Activated CD8-positive, alpha-beta memory T cell treated with anti-CD3 and anti-CD28 coated beads, Interleukin-2, amount 50 U/mL, for 48 hours (primary cell): ENCODE measurements around the gene VPS13C.

ENCODE experiments used
- DNase-seq: peaks from one replicate; pipeline ENCODE4 v3.0.0-alpha.2; 2020

The VPS13C gene

GRCh38 chr15:61929452-61929851 lies 130.8 kb downstream of the VPS13C start:
- DNase-seq: no peak

GRCh38 chr15:61923173-61923572 lies 137.1 kb downstream of the VPS13C start:
- no peak for DNase-seq

DNA sequence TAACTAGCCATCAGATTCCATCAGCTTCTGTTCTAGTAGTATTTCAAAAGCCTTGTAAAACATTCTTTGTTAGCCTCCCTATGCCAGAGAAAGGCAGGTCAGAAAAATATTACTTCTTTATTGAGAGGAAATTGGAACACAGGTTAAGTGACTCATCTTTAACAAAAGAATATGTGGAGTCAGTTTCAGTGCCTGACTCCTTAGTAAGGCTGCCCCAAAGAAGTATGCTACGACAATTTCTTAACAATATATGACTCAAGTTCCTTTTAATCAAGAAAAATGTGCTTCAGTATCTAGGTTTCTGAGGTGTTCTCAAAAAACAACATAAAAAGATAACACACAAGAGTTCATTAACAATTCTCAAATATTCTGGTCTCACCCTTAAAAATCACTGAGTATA lies 139.2 kb downstream of the VPS13C start:
- DNase-seq: no peak

- DNase-seq: no peak
Measured at GRCh38 chr15:61917457-61917856, 142.8 kb downstream of the VPS13C start.

DNA sequence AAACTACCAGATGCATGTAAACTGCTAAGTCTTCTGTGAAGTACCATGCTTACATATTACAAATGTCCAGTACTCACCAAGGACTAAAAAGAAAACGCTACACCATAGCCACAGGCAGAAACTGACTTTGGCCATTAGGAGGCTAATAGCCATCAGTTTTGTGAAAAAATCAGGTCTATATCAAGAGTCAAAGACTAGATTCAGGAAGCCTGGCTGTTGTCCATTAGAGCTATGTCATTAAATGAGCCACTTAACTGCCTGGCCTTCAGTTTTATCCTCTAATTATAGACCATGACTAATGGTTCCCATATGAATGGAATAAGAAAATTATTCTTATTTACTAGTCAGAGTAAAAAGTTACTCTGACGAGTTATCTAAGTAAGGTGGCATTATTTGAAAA lies 144.1 kb downstream of the VPS13C start:
- no peak for DNase-seq

DNA sequence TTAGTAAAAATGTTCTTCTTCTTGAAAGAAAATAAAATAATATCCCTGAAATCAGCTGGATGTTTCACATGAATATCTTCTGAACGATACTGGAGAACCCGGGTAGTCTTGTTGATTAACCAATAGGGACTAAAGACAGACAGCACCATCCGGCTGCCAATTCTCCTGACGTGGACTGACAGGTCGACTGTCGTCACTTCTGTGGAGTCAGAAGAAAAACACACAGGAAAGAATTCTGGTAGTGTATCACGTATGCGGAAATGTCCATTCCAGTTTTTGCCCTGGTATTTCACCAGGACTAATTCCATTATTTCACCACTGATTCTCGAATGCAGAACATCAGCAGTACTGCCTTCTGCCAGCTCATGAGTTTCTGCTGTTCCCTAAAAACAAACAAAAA lies 144.6 kb downstream of the VPS13C start:
- no peak for DNase-seq

GRCh38 chr15:61910839-61911369 lies 149.3 kb downstream of the VPS13C start:
- no peak for DNase-seq

DNA sequence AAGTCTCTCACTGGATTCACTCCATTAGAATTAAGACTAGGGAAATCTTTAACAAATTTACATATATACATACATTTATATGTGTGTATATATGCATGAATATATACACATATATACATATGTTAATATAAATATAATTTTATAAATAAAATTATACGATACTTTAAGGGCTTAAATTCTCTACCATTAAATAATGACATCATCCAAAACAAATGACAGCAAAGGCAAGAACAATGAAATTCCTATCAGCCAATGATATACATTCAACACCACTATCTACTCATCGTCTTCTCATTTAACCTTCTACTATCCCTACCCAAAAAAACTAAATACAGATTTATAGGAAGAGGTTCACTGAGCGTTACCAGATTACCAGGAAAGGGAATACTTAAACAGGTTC lies 152.0 kb downstream of the VPS13C start:
- DNase-seq: no peak

DNA sequence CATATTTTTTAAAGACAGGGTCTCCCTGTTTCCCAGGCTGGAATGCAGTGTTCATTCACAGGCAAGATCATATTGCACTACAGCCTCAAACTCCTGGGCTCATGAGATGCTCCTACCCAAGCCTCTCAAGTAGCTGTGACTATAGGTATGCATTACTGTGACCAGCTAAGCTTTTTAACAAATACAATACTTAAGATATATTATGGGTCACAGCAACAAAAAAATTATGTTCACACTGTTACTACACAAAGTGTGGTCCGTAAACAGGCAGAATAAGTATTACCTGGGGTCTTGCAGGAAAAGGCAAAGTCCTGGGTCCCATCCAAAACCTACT lies 152.5 kb downstream of the VPS13C start:
- DNase-seq: no peak

DNA sequence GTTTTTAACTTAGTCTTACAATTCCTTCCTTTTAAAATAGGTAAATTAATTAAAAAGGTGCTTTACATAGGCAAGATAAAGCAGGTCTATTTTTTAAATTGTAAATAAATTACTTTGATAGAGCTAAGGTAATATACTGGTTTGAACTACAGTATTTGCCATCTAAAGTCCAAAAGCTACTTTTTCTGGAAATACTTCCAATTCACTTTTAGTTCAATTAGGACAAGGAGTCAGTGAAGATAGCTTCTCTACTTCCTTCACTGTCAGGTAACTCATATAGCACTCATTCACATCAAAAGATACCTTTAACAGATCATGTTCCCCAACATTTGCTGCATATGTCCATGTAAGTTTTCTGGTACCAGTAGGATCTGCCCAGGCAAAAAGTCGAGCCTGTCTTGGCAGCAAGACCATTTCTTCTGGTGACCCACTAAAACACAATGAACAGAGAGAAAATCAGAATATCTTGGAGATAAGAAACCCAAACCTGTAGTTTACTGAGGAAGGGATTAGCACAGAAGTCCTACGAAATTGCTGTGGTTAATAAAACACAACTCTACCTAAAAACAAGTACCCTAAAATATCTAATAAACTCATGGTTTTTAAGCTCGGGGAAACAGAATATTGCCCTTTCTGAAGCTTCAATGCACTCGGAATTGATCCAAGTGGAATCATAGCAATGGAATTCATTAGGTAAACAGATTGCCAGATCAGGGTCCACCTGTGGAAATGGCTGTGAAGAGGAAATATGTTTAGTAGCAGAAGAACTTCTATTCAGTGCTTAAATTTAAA lies 153.1 kb downstream of the VPS13C start:
- DNase-seq: no peak

- no peak for DNase-seq
Measured at GRCh38 chr15:61893146-61893545, 167.1 kb downstream of the VPS13C start.

- DNase-seq: no peak
Measured at GRCh38 chr15:61892140-61892539, 168.1 kb downstream of the VPS13C start.

DNA sequence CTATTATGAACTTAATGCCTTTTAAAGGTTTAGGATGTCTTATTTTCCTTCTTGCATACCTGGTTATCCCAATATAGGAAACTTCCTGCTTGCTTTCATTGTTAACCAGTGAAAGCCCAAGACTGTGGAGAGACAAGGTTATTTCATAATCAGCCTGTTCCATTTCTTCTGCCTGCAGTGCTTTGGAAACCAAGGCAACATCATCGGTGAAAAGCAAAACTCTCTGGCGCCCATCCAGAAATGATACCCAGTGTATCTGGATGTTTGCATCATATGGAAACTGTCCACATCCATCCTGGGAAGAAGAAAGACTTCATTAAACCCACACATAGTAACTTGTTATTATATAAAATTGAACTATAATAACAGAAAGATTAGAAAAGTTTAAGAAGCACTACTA lies 170.1 kb downstream of the VPS13C start:
- no peak for DNase-seq

GRCh38 chr15:61889706-61890105 lies 170.5 kb downstream of the VPS13C start:
- DNase-seq: no peak

GRCh38 chr15:61888074-61888780 lies 172.0 kb downstream of the VPS13C start:
- DNase-seq: no peak

- no peak for DNase-seq
Measured at GRCh38 chr15:61880084-61880483, 180.2 kb downstream of the VPS13C start.

GRCh38 chr15:61879219-61879618 lies 181.0 kb downstream of the VPS13C start:
- DNase-seq: no peak

GRCh38 chr15:61871926-61872522 lies 188.2 kb downstream of the VPS13C start:
- no peak for DNase-seq

DNA sequence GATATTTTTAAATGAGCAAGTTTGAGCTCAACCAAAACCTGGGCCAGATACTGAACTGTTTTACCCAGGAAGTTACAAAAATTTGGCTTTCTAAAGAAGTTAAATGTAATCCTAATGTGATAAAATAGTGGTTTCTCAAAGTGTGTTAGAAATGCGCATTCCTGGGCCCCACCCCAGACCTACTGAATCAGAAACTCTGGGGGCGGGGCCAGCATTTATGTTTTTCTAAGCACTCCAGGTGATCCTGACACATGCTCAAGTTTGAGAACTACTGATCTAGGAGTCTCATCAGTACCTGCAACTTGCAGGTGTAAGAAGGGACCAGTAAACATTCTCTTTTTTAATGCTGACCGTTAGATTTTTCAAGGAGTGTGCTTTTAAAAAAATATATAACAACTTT lies 190.6 kb downstream of the VPS13C start:
- no peak for DNase-seq

DNA sequence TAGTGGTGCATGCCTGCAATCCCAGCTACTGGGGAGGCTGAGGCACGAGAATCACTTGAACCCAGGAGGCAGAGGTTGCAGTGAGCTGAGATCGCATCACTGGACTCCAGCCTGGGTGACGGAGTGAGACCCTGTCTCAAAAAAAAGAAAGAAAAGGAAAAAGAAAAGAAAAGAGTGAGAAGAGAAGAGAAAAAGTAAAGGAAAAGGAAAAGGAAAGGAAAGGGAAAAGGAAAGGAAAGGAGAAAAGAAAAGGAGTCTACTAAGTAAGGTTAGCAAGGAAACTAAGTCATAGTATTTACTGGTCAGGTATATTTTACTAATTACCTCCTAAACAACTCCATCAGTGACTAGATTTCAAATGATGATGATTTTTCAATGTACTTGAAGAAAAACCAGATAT lies 198.3 kb downstream of the VPS13C start:
- DNase-seq: no peak

DNA sequence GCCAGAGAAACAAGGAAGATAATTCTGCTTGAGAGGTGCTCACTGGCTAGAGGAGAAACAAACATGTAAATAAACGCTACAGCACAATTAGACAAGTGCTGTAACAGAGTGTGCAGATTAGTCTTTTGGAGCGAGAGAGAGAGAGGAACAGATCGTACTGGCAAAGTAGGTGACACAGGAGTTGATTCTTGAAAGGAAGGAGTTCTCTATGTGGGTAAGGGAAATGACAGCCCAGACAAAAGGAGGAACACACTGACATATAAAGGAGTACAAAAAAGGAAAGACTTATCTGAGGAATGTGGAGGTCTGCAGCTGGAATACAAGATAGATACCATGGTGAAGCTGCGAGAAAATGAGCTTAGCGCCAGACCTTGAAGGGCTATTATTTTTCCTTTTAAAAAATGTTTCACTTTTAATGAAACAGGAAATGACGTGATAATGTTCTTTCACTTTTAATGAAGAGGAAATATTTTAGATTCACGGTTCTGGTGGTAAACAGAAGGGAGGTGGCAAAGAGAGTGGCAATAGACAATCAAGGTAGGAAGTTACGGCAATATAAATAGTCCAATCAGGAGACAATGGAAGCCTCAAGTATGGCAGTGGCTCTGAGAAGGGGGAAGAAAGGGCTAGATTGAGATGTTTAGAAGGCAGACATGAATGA lies 202.9 kb downstream of the VPS13C start:
- no peak for DNase-seq

GRCh38 chr15:61856295-61856694 lies 204.0 kb downstream of the VPS13C start:
- no peak for DNase-seq

DNA sequence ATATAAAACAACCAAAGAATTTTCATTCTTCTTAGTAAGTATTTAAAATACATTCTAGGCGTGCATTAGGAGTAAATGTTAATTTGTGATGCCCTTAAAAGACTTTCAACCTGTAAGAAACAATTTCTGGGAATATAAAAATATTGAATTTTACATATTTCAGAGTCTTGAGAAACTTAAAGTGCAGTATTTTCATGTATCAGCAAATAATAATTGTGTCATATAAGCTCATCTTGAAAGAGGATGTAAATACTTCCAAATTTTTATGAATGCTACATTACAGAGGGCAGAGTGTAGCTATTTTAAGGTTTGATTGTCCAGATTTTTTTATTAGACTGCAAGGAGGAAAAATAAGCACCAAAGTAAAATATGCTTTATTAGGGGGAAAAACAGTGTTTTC lies 207.1 kb downstream of the VPS13C start:
- DNase-seq: no peak

DNA sequence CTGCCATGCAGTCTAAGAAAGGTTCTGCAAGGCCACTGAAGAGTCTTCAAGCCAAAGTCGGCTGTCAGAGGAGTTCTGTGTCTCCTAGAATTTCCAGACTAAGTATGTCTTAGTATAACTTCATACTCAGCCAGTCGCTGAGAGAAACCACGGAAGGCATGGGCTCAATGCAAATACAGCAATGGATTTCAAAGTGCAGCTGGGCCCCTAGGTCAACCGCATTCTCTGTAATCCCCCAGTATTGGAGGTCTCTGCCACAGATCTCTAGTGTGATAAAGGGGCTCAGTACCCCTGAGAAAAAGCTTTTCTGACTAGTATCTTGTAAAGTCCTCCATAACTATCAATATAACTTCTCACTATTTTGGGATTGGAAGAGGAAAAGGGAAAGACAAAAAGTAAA lies 208.3 kb downstream of the VPS13C start:
- DNase-seq: no peak
